Astrocyte of the spinal cord (primary cell): ENCODE results near the gene SWT1.
A peak's percentile ranks its signal among the peaks of the same experiment; 100 is the strongest.

Experiments
- DNase-seq: peaks from one replicate; pipeline ENCODE4 v3.0.0; 2011; ENCODE audit warnings: low read depth, low spot score
- H3K4me3 ChIP-seq: 2 replicates; pipeline ENCODE4 v1.5.1; 2011; ENCODE audit warnings: low read depth, mild to moderate bottlenecking, low read length, moderate library complexity
- in situ Hi-C: cut with HindIII; loops from 2 replicates; pipeline ENCODE4 v1.10.0; 2017; ENCODE audit warnings: low sequenced_read_pairs
- TF ChIP-seq, protein P1 (sequence below): IDR thresholded peaks from 2 replicates; pipeline ENCODE4 v1.5.1; 2012; ENCODE audit warnings: low read depth, mild to moderate bottlenecking, low read length, inconsistent platforms

SWT1 gene

DNA sequence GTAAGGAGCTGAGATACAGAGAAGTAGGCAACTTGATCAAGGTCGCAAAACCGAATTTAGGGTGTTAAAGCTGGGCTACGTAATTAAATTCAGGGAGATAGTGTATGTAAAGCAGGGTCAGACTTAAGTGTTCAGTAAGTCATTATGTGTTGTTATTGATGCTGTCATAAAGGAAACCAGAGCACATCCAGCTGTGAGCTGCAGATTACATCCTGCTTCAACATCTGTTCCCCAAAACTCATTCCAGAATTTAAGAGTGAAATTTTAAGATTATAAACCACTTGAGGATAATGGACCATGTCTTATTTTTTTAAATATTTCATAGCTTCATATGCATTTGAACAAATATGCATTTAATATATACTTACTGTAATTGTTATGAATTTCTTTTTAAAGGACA is 110.3 kb downstream of the SWT1 start:
- in situ Hi-C loops, result no loop called here
- H3K4me3 ChIP-seq, result no peak overlapping the region
- DNase-seq, result no peak
- TF ChIP-seq, protein P1, sequence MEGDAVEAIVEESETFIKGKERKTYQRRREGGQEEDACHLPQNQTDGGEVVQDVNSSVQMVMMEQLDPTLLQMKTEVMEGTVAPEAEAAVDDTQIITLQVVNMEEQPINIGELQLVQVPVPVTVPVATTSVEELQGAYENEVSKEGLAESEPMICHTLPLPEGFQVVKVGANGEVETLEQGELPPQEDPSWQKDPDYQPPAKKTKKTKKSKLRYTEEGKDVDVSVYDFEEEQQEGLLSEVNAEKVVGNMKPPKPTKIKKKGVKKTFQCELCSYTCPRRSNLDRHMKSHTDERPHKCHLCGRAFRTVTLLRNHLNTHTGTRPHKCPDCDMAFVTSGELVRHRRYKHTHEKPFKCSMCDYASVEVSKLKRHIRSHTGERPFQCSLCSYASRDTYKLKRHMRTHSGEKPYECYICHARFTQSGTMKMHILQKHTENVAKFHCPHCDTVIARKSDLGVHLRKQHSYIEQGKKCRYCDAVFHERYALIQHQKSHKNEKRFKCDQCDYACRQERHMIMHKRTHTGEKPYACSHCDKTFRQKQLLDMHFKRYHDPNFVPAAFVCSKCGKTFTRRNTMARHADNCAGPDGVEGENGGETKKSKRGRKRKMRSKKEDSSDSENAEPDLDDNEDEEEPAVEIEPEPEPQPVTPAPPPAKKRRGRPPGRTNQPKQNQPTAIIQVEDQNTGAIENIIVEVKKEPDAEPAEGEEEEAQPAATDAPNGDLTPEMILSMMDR, result no peak

DNA sequence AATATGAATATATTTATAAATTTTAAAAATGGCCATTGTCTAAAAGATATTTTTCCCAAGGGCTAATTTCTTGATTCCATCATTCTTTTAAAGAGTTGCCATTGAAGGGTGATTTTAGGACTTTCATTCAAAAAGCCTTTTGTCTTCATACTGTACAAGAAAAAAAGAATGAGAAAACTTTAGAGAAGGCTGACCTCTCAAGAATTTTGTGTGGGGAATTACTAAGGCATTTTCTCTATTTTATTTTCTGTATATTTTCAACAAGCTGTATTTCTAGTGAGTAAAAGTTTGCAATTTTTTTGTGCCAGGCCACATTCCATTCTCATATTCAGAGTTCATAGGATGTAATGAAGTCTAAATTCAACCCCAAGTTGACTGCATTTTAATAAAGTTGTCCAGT is 110.7 kb downstream of the SWT1 start:
- DNase-seq, result no peak
- H3K4me3 ChIP-seq, result no peak overlapping the region
- TF ChIP-seq, protein P1, result no peak
- in situ Hi-C loops, result no loop called here

DNA sequence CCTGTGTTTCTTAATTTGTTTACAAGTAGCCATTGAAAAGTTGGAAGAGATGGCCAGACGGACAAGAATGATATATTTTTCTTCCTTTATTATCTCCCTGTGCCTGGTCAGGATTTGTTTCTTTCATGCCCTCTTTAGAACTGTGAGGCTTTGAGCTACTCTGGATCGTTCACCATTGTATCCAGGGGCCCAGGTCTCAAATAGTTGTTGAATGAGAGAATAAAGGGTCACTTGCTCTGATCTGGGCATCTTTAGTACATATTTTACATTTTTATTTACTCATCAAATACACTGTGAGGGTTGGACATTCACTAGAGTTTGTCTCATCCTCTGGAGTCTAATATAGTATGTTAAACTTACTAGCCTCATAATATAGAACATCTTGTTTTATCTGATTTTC is 111.4 kb downstream of the SWT1 start:
- H3K4me3 ChIP-seq, result no peak overlapping the region
- no peak for DNase-seq
- TF ChIP-seq, protein P1, result no peak
- in situ Hi-C loops, result no loop called here

DNA sequence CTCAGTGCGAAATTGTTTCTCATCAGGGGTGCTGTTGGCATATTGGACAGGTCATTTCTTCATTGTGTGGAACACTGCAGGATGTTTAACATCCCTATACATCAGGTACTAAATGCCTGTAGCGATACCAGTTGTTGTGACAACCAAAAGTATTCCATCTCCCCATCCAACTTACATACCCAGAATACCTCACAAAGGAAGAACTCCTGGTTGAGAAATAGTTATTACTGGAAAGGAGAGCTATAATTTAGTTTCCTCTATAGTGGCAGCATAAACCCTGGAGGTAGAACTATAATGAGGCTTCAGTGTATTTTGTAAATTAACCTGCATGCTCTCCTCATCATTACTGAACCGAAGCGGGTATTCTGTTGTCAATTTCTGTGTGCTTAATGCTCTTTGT is 115.0 kb downstream of the SWT1 start:
- in situ Hi-C loops, result no loop called here
- H3K4me3 ChIP-seq, result no peak overlapping the region
- TF ChIP-seq, protein P1, result no peak
- DNase-seq, result no peak

DNA sequence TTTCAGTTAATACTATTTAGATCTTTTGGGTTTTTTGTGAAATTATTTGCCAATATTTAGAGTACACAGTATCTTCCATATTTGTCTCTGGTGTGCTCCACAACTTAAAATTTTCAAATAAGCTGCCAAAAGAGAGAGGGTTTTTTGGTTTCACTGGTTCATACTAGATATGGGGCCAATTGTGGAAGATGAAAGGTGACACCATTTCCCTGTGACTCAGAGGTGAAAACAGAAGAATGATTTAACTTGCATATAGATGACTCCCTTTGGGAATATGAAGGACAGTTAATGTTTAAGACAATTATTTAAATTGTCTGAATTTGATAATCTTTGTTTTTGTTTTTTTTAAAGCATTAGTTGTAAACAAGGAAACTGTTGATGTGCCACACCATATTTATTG is 122.6 kb downstream of the SWT1 start:
- TF ChIP-seq, protein P1, result no peak
- peak; percentile 52 for DNase-seq
- in situ Hi-C loops, result no loop called here
- H3K4me3 ChIP-seq, result no peak overlapping the region

DNA sequence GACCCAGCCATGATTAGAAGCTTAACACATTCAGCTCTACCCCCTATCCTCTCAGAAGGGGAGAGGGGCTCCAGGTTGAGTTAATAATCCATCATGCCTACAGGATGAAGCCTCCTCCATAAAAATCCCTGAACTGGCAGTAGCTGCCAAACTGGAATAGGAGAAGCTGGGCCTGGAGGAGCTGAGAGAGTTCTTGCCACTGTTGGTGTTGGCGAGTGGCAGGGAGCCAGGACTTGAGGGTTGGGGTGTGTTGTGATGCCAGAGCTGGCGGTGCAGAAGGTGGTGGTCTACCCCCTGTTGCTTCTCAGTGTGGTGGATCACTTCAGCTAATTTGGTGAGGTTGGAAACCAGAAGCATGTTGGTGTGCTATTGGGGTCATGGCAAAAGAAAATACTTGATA is 123.6 kb downstream of the SWT1 start:
- in situ Hi-C loops, result no loop called here
- TF ChIP-seq, protein P1, result no peak
- H3K4me3 ChIP-seq, result no peak overlapping the region
- no peak for DNase-seq

DNA sequence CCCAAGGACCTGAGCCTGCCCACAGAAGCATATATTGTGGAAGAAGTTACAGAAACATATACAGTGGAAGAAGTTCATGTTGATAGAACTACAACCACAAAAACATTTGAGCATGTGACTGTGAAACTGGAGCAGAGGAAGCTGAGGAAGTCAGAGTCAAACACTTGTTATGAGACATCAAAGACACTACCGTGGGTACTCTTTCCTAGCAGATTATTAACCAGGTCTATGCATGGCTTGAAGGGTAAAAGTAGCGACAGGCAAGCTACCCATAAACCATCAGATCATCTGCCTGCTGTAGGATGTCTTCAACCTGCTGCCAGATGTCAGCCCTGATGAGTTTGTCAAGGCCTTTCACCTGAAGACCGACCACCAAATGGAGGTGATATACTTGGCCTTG is 124.3 kb downstream of the SWT1 start:
- no peak overlapping the region for H3K4me3 ChIP-seq
- TF ChIP-seq, protein P1, result no peak
- in situ Hi-C loops, result no loop called here
- no peak for DNase-seq
